ENCODE data around the gene CKMT1A. TPM values are rescaled to one million over a fixed set of nuclear protein-coding genes. Genes with fewer than 3 reads are reported as not detected.
"Not testable (repeated sequence)": the region's sequence is repeated elsewhere in the genome, so short reads cannot be mapped to it uniquely, and the experiment has no call there.

CKMT1A gene
- 15.3 and 38.8 TPM in 2 replicates for total RNA-seq

DNA sequence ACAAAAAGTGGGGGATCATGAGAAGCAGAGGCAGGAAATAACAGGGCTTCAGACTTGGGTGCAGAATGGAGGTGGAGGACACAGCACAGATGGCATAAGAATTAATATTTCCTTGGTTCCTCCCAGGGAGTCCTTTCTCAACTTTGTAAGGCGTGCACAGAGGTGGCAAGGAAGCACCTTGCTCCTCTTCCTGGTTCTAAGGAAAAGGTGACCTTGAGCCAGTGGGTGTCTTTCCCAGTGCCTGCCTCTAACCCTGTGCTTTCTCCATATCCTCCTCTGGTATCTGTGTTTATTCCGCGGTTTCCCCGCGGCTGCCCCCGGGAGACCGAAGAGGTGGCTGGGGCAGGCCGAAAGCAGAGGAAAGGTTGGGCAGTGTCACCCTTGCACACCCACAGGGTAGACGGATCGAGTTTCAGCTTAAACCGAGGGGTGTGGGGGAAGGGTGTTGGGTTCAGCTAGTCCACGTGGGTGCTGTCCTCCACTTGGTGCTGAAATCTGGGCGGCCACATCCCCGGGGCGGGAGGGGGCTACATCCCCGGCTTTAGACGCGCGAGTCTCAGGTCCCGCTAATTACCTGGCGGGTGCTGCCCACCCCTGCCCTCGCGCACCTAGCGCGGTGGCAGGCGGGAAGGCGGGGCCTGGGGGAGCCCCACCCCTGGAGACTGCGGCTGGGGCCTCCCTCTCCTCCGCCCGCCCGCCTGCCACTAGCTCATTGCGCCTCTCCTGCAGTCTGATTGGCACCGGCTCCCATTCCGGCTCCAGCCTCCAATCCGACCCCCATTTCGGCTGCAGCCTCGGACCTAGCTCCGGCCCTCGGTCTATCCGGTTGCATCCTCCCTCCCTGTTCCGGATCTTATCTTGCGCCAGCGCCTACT, at the start of gene CKMT1A:
Gene CKMT1A (plus strand): TSS at position 712 of the 875 bp plus-strand sequence. CDS start 192 bp downstream, outside the sequence.
- H3K4me3 ChIP-seq (ENCODE audit: low read depth, low read length); H3K27me3 ChIP-seq (ENCODE audit: control insufficient read depth, insufficient read depth, low read length); FAIRE-seq; DNase-seq (ENCODE audit: low read depth); H3K36me3 ChIP-seq (ENCODE audit: control insufficient read depth, insufficient read depth, low read length): not testable (repeated sequence)

DNA sequence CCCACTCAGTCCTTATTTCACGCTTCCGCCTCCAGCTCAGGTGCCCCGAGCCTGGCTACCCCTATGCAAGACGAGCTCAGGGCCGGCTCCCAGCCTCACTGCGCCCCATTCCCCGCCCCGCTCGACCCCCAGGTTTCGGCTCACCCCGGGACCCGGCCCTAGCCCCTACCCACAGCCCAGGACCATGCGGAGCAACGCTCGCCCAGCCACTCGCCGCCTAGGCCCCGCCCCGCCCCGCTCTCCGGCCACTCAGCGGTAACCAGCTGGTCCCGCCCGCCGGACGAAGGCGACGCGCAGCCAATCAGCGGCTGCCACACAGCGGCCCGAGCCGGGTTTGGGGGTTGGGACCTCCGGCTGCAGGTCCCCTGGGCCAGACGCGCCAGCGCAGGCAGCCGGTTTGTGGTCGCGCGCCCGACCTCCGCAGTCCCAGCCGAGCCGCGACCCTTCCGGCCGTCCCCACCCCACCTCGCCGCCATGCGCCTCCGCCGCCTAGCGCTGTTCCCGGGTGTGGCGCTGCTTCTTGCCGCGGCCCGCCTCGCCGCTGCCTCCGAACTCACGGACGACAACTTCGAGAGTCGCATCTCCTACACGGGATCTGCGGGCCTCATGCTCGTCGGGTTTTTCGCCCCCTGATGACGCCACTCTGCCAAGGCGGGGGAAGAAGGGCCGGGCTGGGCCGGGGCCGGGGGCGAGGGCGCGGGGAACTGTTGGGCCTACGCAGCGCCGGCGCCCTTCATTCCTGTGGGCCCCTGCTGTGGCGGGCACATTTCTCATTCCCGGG, 44.8 kb upstream of the CKMT1A start, which contains the start of gene CATSPER2:
Gene CATSPER2 (minus strand): TSS at position 196 of the 781 bp plus-strand sequence. CDS start 783 bp downstream, outside the sequence.
- no peak for DNase-seq (ENCODE audit: low read depth)
- Histone ChIP-seq H3K27me3 (ENCODE audit: control insufficient read depth, insufficient read depth, low read length) (no peaks in the 10 kb centered on the region), H3K4me3 (ENCODE audit: low read depth, low read length) (no peak within 1 kb of the TSS), H3K36me3 (ENCODE audit: control insufficient read depth, insufficient read depth, low read length) (no peaks in the 10 kb centered on the region)
- FAIRE-seq, result no peak
- TF ChIP-seq, protein P1, sequence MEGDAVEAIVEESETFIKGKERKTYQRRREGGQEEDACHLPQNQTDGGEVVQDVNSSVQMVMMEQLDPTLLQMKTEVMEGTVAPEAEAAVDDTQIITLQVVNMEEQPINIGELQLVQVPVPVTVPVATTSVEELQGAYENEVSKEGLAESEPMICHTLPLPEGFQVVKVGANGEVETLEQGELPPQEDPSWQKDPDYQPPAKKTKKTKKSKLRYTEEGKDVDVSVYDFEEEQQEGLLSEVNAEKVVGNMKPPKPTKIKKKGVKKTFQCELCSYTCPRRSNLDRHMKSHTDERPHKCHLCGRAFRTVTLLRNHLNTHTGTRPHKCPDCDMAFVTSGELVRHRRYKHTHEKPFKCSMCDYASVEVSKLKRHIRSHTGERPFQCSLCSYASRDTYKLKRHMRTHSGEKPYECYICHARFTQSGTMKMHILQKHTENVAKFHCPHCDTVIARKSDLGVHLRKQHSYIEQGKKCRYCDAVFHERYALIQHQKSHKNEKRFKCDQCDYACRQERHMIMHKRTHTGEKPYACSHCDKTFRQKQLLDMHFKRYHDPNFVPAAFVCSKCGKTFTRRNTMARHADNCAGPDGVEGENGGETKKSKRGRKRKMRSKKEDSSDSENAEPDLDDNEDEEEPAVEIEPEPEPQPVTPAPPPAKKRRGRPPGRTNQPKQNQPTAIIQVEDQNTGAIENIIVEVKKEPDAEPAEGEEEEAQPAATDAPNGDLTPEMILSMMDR (IDR thresholded peaks at IDR 0.05; ENCODE audit: insufficient read depth, low read length, severe bottlenecking), result no peak

DNA sequence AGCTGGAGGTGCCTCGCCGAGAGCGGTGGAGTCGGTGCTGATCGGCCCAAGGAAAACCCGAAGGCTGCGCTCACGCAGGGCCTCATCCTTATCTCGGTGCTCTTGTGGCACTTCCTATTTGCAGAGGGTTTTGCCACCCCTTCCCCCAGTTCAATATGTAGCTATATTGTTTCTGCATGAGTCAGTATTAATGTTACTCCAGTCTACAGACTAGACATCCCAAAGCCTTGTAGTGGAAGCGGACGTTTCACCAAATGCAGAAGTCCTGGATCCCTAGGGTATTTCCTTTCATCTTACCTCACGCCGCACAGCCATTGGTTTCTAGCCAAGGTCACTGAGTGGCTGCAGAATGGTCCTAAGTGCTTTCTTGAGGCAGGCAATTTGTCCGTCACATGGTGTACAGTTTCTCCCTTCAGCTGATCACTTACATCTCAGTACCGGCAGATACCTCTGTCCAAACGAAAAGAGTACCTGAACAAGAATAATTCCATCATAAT, 44.2 kb upstream of the CKMT1A start:
- not testable (repeated sequence) for DNase-seq (ENCODE audit: low read depth); H3K36me3 ChIP-seq (ENCODE audit: control insufficient read depth, insufficient read depth, low read length); H3K4me3 ChIP-seq (ENCODE audit: low read depth, low read length); H3K27me3 ChIP-seq (ENCODE audit: control insufficient read depth, insufficient read depth, low read length)
- FAIRE-seq, result peak; percentile 88

DNA sequence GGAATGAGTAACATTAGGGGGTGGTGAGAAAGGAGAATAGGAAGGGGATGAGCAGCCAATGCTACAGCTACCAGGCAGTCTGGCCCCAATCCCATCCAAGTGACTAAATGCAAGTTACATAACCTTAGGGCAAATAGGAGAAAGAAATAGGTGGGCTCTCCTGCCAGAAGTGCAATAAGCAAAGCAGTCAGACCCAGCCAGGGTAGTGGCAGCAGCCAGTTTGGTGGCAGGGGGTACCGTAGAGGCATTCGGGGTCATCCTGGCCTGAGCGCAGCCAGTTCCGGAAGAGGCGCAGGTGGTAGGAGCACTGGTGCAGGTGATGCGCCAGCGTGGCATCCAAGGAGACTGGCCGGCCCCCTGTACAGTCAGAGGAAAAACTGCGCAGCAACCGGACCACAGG, 33.9 kb upstream of the CKMT1A start:
- not testable (repeated sequence) for H3K4me3 ChIP-seq (ENCODE audit: low read depth, low read length); FAIRE-seq; H3K36me3 ChIP-seq (ENCODE audit: control insufficient read depth, insufficient read depth, low read length); DNase-seq (ENCODE audit: low read depth); H3K27me3 ChIP-seq (ENCODE audit: control insufficient read depth, insufficient read depth, low read length)

DNA sequence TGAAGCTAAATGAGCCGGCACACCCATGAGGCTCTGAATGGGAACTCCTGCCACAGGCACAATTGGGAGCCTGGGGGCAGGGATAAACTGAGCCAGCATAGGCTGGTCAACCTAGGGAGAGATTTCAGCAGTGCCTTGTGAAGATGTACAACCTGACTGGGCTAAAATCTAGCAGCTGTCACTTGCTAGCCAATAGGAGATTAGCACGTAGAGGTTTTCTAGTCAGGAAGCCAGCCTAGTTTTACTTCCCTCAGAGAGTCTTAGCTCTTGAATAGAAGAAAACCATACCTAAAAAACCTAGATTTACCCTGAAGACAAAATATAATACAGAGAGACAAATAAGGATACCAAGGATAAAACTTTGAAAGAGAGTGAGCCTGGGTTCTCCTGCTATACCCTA, 31.4 kb upstream of the CKMT1A start:
- FAIRE-seq, result not testable (repeated sequence)

DNA sequence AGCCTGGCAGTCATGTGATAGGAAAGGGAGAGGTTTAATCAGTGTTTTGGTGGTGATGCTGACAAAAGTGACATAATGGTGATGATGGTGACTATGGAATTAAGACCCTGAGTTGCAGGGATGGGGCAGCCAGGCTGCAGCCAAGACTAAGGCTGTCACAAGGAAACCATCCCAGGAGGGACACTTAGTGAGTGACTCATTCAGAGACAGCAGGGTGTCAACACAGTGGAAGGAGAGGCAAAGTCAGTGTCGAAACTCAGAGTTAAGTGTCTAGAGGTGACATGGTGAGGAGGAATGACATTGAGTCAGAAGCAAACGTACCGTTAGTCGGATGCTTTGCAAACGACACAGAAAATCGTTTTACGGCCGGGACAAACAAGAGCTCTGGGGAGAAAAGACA, 30.3 kb upstream of the CKMT1A start:
- H3K36me3 ChIP-seq (ENCODE audit: control insufficient read depth, insufficient read depth, low read length); DNase-seq (ENCODE audit: low read depth); H3K27me3 ChIP-seq (ENCODE audit: control insufficient read depth, insufficient read depth, low read length); H3K4me3 ChIP-seq (ENCODE audit: low read depth, low read length): not testable (repeated sequence)
- FAIRE-seq, result peak; percentile 86

More for the DNA sequence above, 31.4 kb upstream of the CKMT1A start:
- not testable (repeated sequence) for DNase-seq (ENCODE audit: low read depth); H3K27me3 ChIP-seq (ENCODE audit: control insufficient read depth, insufficient read depth, low read length); H3K36me3 ChIP-seq (ENCODE audit: control insufficient read depth, insufficient read depth, low read length); H3K4me3 ChIP-seq (ENCODE audit: low read depth, low read length)

DNA sequence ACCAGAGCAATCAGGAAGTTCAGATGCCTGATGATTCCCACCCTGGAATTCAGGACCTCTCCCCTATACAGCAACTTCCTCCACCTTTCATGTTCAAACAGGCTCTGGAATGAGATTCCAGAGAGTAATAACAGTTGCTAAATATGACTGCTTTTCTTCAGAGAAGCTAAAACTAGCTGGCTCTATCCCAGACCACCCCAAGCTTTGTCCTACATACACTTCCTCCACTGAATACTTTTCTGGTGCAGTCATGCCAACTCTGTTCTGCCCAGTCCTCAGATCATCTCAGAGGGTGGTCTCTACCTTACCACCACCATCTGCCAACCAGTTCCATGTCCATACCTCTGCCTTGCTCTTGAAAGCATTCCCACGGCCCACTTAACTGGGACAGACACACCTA, 27.5 kb upstream of the CKMT1A start:
- H3K36me3 ChIP-seq (ENCODE audit: control insufficient read depth, insufficient read depth, low read length), result not testable (repeated sequence)

DNA sequence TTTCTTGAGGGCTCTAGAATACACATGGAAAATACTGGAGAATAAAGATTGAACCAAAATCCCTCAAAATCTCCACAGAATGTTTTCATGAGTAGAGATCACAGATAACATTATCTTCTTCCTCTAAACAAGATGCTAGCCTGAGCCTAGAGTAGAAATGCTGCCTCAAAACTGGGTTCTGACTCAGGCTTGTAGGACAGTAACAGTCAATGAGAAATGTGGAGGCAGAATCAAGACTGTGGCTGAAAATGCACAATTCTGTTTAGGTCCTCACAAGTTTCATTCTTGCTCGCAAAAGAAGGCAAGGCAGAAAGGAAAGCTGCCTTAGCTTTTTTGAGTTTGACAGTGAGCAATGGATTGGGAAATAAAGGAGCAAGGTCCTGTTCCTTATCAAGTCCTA, 19.5 kb upstream of the CKMT1A start:
- FAIRE-seq, result peak; percentile 28
- not testable (repeated sequence) for DNase-seq (ENCODE audit: low read depth); H3K27me3 ChIP-seq (ENCODE audit: control insufficient read depth, insufficient read depth, low read length); H3K36me3 ChIP-seq (ENCODE audit: control insufficient read depth, insufficient read depth, low read length); H3K4me3 ChIP-seq (ENCODE audit: low read depth, low read length)

More for the DNA sequence above, 27.5 kb upstream of the CKMT1A start:
- H3K4me3 ChIP-seq (ENCODE audit: low read depth, low read length); DNase-seq (ENCODE audit: low read depth); H3K27me3 ChIP-seq (ENCODE audit: control insufficient read depth, insufficient read depth, low read length); FAIRE-seq: not testable (repeated sequence)

DNA sequence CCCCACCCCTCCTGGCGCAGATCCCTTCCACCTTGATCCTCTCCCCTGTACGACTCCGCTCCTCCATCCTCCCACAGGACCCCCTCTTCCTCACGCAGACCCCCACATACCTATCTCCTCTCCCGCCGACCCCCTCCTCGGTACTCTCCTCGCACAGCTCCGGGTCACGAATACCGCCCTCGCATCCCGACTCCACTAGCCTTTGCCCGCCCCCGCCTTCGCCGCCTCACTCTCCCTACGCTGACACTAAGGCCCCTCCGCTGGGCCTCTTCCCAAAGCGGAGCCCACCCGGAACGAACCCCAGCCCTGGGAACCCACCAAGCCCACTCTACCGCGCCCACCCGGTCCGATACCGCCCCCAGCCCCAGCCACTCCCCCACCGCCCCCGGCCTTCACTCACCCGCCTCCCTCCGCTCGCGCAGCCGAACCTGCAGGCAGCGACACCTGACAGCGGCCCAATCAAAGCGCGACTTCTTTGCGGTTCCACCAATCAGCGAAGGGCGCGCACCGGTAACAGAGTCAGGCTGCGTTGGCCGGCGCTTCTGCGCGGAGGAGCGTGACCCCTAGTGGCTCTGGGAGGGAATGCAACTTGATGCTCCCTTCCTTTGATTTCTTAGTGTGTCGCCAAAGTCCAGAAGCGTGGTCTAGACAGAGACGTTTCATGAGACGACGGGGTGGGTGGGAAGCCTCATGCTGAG, 3.9 kb upstream of the CKMT1A start:
- not testable (repeated sequence) for DNase-seq (ENCODE audit: low read depth); H3K36me3 ChIP-seq (ENCODE audit: control insufficient read depth, insufficient read depth, low read length); H3K4me3 ChIP-seq (ENCODE audit: low read depth, low read length); H3K27me3 ChIP-seq (ENCODE audit: control insufficient read depth, insufficient read depth, low read length)
- FAIRE-seq, result peak; percentile 83

DNA sequence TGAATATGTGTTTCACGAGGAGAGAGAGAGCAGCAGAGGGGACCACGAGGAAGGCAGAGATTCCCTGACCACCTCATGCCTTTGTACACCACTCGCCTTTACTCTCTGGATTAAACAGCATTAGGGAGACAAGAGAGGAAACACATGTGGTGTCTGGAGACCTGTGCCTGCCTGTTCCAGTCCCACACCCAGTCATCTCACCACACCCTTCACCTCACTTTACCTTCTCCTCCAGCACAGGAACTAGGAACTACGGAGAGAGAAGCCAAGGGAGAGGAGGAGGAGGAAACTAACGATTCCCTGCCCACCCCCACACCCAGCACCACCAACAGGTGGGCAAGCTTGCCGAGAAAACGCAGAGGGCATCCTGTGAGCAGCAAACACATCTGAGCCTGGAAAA, 980 bp upstream of the CKMT1A start:
- not testable (repeated sequence) for H3K36me3 ChIP-seq (ENCODE audit: control insufficient read depth, insufficient read depth, low read length); H3K27me3 ChIP-seq (ENCODE audit: control insufficient read depth, insufficient read depth, low read length); H3K4me3 ChIP-seq (ENCODE audit: low read depth, low read length); DNase-seq (ENCODE audit: low read depth)
- FAIRE-seq, result peak; percentile 88

All from bronchial epithelial cell (primary cell).